WERI-Rb-1 (cell line): ENCODE measurements around the gene RREB1.

ENCODE experiments used
- DNase-seq: peaks from one replicate; pipeline ENCODE4 v3.0.0-alpha.2; 2020
- H3K27ac ChIP-seq: fragments of 250-450 bp; sonication (Bioruptor Pico); 2 replicates; pipeline ENCODE4 v1.5.1; 2020; ENCODE audit warnings: mild to moderate bottlenecking, moderate library complexity
- H3K27me3 ChIP-seq: fragments of 250-450 bp; sonication (Bioruptor Pico); 2 replicates; pipeline ENCODE4 v1.5.1; 2021; ENCODE audit warnings: mild to moderate bottlenecking, low read depth, moderate library complexity; ENCODE audit not compliant: insufficient read depth, severe bottlenecking
- H3K36me3 ChIP-seq: fragments of 250-450 bp; sonication (Bioruptor Pico); 2 replicates; pipeline ENCODE4 v1.5.1; 2020; ENCODE audit warnings: mild to moderate bottlenecking, moderate library complexity
- H3K4me3 ChIP-seq: 2 replicates; pipeline ENCODE4 v1.5.1; 2011; ENCODE audit warnings: low read depth, mild to moderate bottlenecking, control low read depth, low read length
- H3K9me3 ChIP-seq: fragments of 250-450 bp; sonication (Bioruptor Pico); 2 replicates; pipeline ENCODE4 v1.5.1; 2021; ENCODE audit warnings: mild to moderate bottlenecking, moderate library complexity; ENCODE audit not compliant: severe bottlenecking
- TF ChIP-seq, protein P1 (sequence below): IDR thresholded peaks from 2 replicates; pipeline ENCODE4 v1.5.1; 2011; ENCODE audit warnings: low read depth, mild to moderate bottlenecking, control low read depth, inconsistent platforms, low read length

RREB1 gene

DNA sequence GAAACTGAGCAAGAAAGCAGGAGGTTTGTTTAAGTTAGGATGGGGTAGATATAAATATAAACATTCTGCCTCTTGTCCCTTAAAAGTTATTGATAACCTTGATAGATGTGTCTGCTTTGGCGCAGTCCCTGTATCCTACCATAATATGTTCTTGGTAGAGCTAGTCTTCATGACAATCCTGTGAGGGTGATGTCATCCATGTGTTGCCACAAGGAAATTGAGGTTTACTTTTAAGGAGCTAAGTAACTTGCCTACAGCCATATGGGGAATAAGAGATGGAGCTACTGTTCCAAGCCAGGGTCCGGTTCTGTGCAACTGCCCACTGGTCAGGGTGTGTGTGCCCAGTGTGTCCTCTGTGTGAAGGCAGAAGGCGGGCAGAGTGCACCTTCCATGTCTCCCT, 126.8 kb downstream of the RREB1 start:
- DNase-seq = no peak
- TF ChIP-seq, protein P1, sequence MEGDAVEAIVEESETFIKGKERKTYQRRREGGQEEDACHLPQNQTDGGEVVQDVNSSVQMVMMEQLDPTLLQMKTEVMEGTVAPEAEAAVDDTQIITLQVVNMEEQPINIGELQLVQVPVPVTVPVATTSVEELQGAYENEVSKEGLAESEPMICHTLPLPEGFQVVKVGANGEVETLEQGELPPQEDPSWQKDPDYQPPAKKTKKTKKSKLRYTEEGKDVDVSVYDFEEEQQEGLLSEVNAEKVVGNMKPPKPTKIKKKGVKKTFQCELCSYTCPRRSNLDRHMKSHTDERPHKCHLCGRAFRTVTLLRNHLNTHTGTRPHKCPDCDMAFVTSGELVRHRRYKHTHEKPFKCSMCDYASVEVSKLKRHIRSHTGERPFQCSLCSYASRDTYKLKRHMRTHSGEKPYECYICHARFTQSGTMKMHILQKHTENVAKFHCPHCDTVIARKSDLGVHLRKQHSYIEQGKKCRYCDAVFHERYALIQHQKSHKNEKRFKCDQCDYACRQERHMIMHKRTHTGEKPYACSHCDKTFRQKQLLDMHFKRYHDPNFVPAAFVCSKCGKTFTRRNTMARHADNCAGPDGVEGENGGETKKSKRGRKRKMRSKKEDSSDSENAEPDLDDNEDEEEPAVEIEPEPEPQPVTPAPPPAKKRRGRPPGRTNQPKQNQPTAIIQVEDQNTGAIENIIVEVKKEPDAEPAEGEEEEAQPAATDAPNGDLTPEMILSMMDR = no peak
- Histone ChIP-seq H3K4me3 (no peak overlapping the region), H3K27ac (no peak overlapping the region), H3K9me3 (no peaks in the 10 kb centered on the region), H3K36me3 (peaks cover 70% of the 10 kb centered on the region), H3K27me3 (no peaks in the 10 kb centered on the region)

DNA sequence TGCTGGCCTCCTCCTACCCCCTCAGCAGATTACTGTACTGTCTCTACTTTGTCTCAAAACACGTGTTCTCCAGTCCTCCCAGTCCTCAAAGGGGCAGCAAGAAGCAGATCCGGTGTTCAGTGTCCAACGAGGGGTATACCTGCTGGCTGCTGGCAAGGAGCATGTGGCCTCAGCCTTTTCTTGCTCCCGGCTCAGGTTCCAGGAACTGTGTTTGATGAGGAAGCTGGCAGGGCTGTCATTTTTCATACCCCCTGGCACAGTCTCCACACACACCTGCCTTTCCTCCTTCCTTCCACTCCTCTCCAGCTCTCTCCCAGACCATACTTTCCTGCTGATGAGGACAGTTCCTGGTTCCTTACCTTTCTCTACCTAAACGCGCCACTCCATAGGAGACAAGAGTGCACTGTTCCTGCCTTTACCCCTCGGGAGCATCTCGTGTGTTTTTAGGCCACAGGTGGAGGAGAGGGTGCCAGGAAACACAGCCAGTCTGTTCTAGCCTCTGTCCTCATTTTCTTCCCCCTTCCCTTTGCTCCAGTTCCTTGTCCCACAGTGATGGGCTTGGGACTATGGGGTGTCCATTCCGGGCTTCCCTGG, 128.0 kb downstream of the RREB1 start:
- Histone ChIP-seq H3K36me3 (peaks cover 66% of the 10 kb centered on the region), H3K27ac (no peak overlapping the region), H3K4me3 (no peak overlapping the region), H3K27me3 (no peaks in the 10 kb centered on the region), H3K9me3 (no peaks in the 10 kb centered on the region)
- DNase-seq = no peak
- TF ChIP-seq, protein P1 = no peak

DNA sequence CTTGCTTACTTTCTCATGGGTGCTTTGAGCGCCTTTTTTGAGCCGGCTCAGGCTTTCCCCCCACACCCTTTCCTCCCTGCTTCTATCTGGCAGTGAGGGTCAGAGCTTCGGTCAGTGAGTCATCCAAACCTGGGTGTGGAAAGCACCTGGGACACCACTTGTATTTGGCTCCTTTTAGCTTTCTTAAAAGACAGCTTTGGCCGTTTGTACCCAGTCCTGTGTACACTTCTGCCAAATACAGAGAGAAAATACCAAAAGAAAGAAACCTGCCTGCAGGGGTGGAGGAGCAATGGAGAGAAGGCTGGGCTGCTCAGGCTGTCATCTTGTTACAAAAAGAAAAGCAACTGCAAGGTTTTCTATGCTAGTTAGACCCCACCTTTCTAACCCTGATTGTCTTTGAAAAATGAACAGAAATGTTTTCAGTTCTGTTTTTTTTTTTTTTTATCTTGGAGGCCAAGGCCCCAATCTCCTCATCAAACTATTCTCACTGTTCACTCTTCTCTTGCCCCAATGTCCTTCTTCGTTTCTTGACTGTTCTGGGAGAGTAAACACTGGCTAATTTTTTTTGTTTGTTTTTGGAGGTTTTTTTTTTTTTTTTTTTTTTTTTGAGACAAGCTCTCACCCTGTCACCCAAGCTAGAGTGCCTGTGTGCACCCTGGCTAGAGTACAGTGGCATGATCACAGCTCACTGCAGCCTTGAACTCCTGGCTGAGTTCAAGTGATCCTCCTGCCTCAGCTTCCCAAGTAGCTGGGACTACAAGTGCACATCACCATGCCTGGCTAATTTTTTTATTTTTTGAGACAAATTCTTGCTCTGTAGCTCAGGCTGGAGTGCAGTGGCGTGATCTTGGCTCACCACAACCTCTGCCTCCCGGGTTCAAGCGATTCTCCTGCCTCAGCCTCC, 128.8 kb downstream of the RREB1 start:
- Histone ChIP-seq H3K27ac (no peak overlapping the region), H3K9me3 (no peaks in the 10 kb centered on the region), H3K4me3 (no peak overlapping the region), H3K27me3 (no peaks in the 10 kb centered on the region), H3K36me3 (peaks cover 66% of the 10 kb centered on the region)
- no peak for DNase-seq
- TF ChIP-seq, protein P1 = no peak

DNA sequence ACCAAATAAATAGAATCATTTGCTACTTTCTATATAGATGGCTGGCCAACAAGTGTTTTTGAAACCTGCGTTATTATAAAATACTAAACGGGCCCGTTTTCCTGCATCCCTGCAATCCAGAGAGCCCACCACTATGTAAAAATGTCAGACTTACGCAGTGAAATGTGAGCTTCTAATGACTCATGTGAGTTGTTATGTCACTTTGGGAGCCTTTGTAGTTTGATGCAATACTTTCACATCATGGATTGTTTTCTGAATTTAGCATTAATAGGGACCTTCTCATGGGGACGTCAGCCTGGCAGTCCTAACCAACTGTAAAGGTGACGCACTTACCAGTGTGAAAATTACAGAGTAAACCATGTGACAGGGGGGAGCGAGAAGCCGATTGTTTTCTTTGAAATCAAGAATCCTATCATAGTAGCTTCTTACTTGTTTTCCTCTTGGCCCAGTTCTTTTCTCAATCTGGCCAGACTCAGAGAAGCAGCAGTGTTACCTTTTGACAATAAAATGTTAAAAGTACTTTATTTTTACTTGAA, 130.0 kb downstream of the RREB1 start:
- Histone ChIP-seq H3K27me3 (no peaks in the 10 kb centered on the region), H3K27ac (no peak overlapping the region), H3K9me3 (no peaks in the 10 kb centered on the region), H3K4me3 (no peak overlapping the region), H3K36me3 (peaks cover 61% of the 10 kb centered on the region)
- TF ChIP-seq, protein P1 = no peak
- DNase-seq = no peak

DNA sequence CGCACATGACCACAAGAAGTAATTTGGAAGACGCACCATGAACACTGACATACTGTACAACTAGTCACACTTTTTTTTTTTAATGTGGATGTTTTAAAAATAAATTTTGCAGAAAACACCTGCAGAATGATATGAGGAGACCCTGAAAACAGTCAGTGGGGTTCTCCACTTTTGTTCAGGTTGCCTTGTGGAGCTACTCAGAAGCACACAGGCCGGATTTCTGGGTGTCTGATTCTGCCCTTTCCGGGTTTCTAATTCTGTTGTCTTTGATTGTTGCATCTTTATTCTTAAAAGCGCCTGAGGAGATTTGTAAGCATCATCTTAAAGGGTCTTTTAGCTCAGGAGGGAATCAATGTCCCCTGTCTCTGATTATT, 130.8 kb downstream of the RREB1 start:
- Histone ChIP-seq H3K9me3 (no peaks in the 10 kb centered on the region), H3K36me3 (peaks cover 53% of the 10 kb centered on the region), H3K4me3 (no peak overlapping the region), H3K27me3 (no peaks in the 10 kb centered on the region), H3K27ac (no peak overlapping the region)
- no peak for DNase-seq
- TF ChIP-seq, protein P1 = no peak
